H1 (cell line): Measurements from ENCODE around the gene CEP57L1. TPM values are rescaled to one million over a fixed set of nuclear protein-coding genes. Genes with fewer than 3 reads are reported as not detected.
"Not testable (repeated sequence)": the region's sequence is repeated elsewhere in the genome, so short reads cannot be mapped to it uniquely, and the experiment has no call there.

ENCODE experiments used
- CTCF ChIA-PET: fragments of 300-600 bp; sonication (Branson Sonifier 250); formaldehyde crosslinking; loops from one replicate; lab custom pipeline; 2021; ENCODE audit not compliant: partially characterized antibody; lab: Charles Lee
- POLR2A ChIA-PET: fragments of 300-600 bp; sonication (Branson Sonifier 250); formaldehyde crosslinking; loops from one replicate; lab custom pipeline; 2021; ENCODE audit warnings: inconsistent platforms; ENCODE audit not compliant: partially characterized antibody; lab: Charles Lee
- DNase-seq, 2 experiments: peaks; one replicate each; pipeline versions ENCODE4 v3.0.0 to v3.0.0-alpha.2; 2010 to 2022; ENCODE audit warnings: low spot score in 2 of 2, low read depth in 1 of 2, mixed read lengths in 1 of 2
- FAIRE-seq: peaks from 2 replicates; lab custom pipeline; 2011; peaks lifted over from hg19 to GRCh38; lab: Jason Lieb, UNC
- H2AFZ ChIP-seq: 2 replicates; pipeline ENCODE4 v1.8.1; 2012; ENCODE audit warnings: low read length, inconsistent platforms
- H2AK5ac ChIP-seq: 2 replicates; pipeline ENCODE4 v1.6.1; 2013; ENCODE audit warnings: low read depth, low read length
- H2BK120ac ChIP-seq: replicated peaks from 2 replicates; pipeline ENCODE3; 2013; ENCODE audit warnings: low read depth, low read length, inconsistent platforms
- H2BK12ac ChIP-seq: 2 replicates; pipeline ENCODE4 v1.6.1; 2013; ENCODE audit warnings: low read depth, low read length
- H2BK15ac ChIP-seq: 2 replicates; pipeline ENCODE4 v1.6.1; 2013; ENCODE audit warnings: low read length
- H2BK20ac ChIP-seq: 2 replicates; pipeline ENCODE4 v1.6.1; 2013; ENCODE audit warnings: low read length
- H2BK5ac ChIP-seq: 2 replicates; pipeline ENCODE4 v1.6.1; 2013; ENCODE audit warnings: low read depth, low read length
- H3K14ac ChIP-seq: 2 replicates; pipeline ENCODE4 v1.6.1; 2013; ENCODE audit warnings: inconsistent platforms; ENCODE audit not compliant: insufficient read length
- H3K18ac ChIP-seq: 2 replicates; pipeline ENCODE4 v1.6.1; 2013; ENCODE audit warnings: low read length; ENCODE audit errors: extremely low read depth
- H3K23ac ChIP-seq: 2 replicates; pipeline ENCODE4 v1.6.1; 2013; ENCODE audit warnings: inconsistent platforms; ENCODE audit not compliant: insufficient read length
- H3K23me2 ChIP-seq: 2 replicates; pipeline ENCODE4 v1.6.1; 2013; ENCODE audit warnings: low read depth, low read length
- H3K27ac ChIP-seq: 2 replicates; pipeline ENCODE4 v1.6.1; 2011; ENCODE audit warnings: low read depth, low read length, inconsistent platforms
- H3K27me3 ChIP-seq, 4 experiments: replicated peaks in 1 of 4; 1 replicate in 1 of 4; 2 replicates in 3 of 4; pipeline versions ENCODE4 v1.6.1 to v1.8.1; 2011 to 2013; ENCODE audit warnings: low read length in 3 of 4, mild to moderate bottlenecking in 3 of 4, inconsistent platforms in 2 of 4, mixed read lengths in 2 of 4, moderate library complexity in 1 of 4; ENCODE audit not compliant: control insufficient read depth in 3 of 4, insufficient read depth in 3 of 4; ENCODE audit errors: extremely low read depth in 1 of 4
- H3K36me3 ChIP-seq, 4 experiments: 2 replicates each; pipeline versions ENCODE4 v1.6.1 to v1.8.1; 2011 to 2013; ENCODE audit warnings: mild to moderate bottlenecking in 4 of 4, low read length in 3 of 4, moderate library complexity in 2 of 4, control low read depth in 1 of 4, inconsistent platforms in 1 of 4; ENCODE audit not compliant: insufficient read depth in 4 of 4, control insufficient read depth in 2 of 4
- H3K4ac ChIP-seq: replicated peaks from 2 replicates; pipeline ENCODE3; 2013; ENCODE audit warnings: low read length, low read depth, mixed read lengths, inconsistent platforms; ENCODE audit not compliant: insufficient read length
- H3K4me1 ChIP-seq, 4 experiments: replicated peaks in 1 of 4; 1 replicate in 1 of 4; 2 replicates in 3 of 4; pipeline versions ENCODE4 v1.6.1 to v1.8.1; 2011 to 2013; ENCODE audit warnings: low read length in 3 of 4, inconsistent platforms in 2 of 4, mixed read lengths in 1 of 4; ENCODE audit not compliant: insufficient read depth in 4 of 4, control insufficient read depth in 3 of 4
- H3K4me2 ChIP-seq, 2 experiments: 2 replicates each; pipeline versions ENCODE4 v1.6.1 to v1.8.1; 2011 to 2013; ENCODE audit warnings: low read depth in 2 of 2, low read length in 2 of 2, control low read depth in 1 of 2, inconsistent platforms in 1 of 2, mild to moderate bottlenecking in 1 of 2; ENCODE audit not compliant: insufficient read depth in 1 of 2
- H3K4me3 ChIP-seq, 4 experiments: fragments of 200-600, 300-600 bp in 1 of 4; sonication (generic), shearing (Covaris generic), sonication (Bioruptor Twin) in 1 of 4; 2 replicates each; pipeline versions ENCODE4 v1.5.1 to v1.8.1; 2011 to 2016; ENCODE audit warnings: low read length in 4 of 4, low read depth in 3 of 4, control low read depth in 2 of 4, inconsistent platforms in 2 of 4, mild to moderate bottlenecking in 2 of 4, mixed read lengths in 1 of 4, moderate library complexity in 1 of 4; ENCODE audit not compliant: insufficient read depth in 2 of 4; ENCODE audit errors: extremely low read depth in 1 of 4
- H3K56ac ChIP-seq: replicated peaks from 2 replicates; pipeline ENCODE3; 2013; ENCODE audit warnings: low read depth, mild to moderate bottlenecking, mixed read lengths, low read length, inconsistent platforms; ENCODE audit not compliant: insufficient read length
- H3K79me1 ChIP-seq: 2 replicates; pipeline ENCODE4 v1.6.1; 2013; ENCODE audit warnings: low read depth, low read length, control low read depth
- H3K79me2 ChIP-seq, 2 experiments: 2 replicates each; pipeline versions ENCODE4 v1.6.1 to v1.8.1; 2012 to 2013; ENCODE audit warnings: low read length in 2 of 2, mild to moderate bottlenecking in 2 of 2, inconsistent platforms in 1 of 2; ENCODE audit not compliant: insufficient read depth in 2 of 2, control insufficient read depth in 1 of 2
- H3K9ac ChIP-seq, 4 experiments: replicated peaks in 1 of 4; 1 replicate in 1 of 4; 2 replicates in 3 of 4; pipeline versions ENCODE4 v1.6.1 to v1.8.1; 2011 to 2013; ENCODE audit warnings: low read depth in 3 of 4, low read length in 3 of 4, control low read depth in 2 of 4, mild to moderate bottlenecking in 2 of 4, moderate library complexity in 2 of 4, inconsistent platforms in 1 of 4; ENCODE audit errors: extremely low read depth in 1 of 4
- H3K9me3 ChIP-seq, 2 experiments: 2 replicates each; pipeline versions ENCODE4 v1.6.1 to v1.8.1; 2012 to 2013; ENCODE audit warnings: mild to moderate bottlenecking in 2 of 2, moderate library complexity in 2 of 2, control low read depth in 1 of 2, inconsistent platforms in 1 of 2, low read depth in 1 of 2, low read length in 1 of 2, mixed read lengths in 1 of 2; ENCODE audit not compliant: insufficient read depth in 2 of 2
- H4K20me1 ChIP-seq, 2 experiments: replicated peaks in 1 of 2; 2 replicates each; pipeline versions ENCODE3 to v1.8.1; 2011 to 2013; ENCODE audit warnings: inconsistent platforms in 2 of 2, low read length in 2 of 2, mild to moderate bottlenecking in 1 of 2; ENCODE audit not compliant: insufficient read depth in 2 of 2, control insufficient read depth in 1 of 2
- H4K5ac ChIP-seq: 2 replicates; pipeline ENCODE4 v1.6.1; 2013; ENCODE audit warnings: low read length, low read depth, mixed read lengths, inconsistent platforms; ENCODE audit not compliant: insufficient read length
- H4K8ac ChIP-seq: 2 replicates; pipeline ENCODE4 v1.8.0; 2013; ENCODE audit warnings: mild to moderate bottlenecking, moderate library complexity, low read length, inconsistent platforms; ENCODE audit not compliant: insufficient read depth; ENCODE audit errors: extremely low read depth
- H4K91ac ChIP-seq: replicated peaks from 2 replicates; pipeline ENCODE3; 2013; ENCODE audit warnings: low read length, mixed read lengths, inconsistent platforms; ENCODE audit not compliant: insufficient read length
- WGBS, 2 experiments: shearing (Covaris generic) in 1 of 2; methylation state at CpG; one replicate each; pipeline versions ENCODE4 v1.1.6 to v1.1.7; 2013 to 2015; ENCODE audit warnings: low lambda C conversion rate in 2 of 2, mixed read lengths in 2 of 2, inconsistent platforms in 1 of 2, low coverage in 1 of 2, missing lambda C conversion rate in 1 of 2; ENCODE audit not compliant: insufficient replicate concordance in 2 of 2, insufficient coverage in 1 of 2, insufficient read length in 1 of 2; ENCODE audit errors: extremely low coverage in 1 of 2, missing lambda C conversion rate in 1 of 2; 5-methylcytosine and 5-hydroxymethylcytosine counted together
- polyA plus RNA-seq, 7 experiments: library from polyadenylated mRNA; depleted of rRNA in 3 of 7; stranded (reverse) in 5 of 7; unstranded in 2 of 7; fragments of >200 nt in 5 of 7; fragments of 200-250 nt in 2 of 7; gene quantifications; 1 replicate in 5 of 7; 2 replicates in 1 of 7; 4 replicates in 1 of 7; pipeline versions ENCODE4 v1.2.1 to v1.2.3, GENCODE V29; 2011 to 2013; ENCODE audit warnings: missing spikeins in 2 of 7, mixed read lengths in 2 of 7
- total RNA-seq: library from RNA; stranded (reverse); fragmentation: NEBNext Ultra II Directional; extraction: Animal tissue kit (Norgen Biotek cat#: 25700); gene quantifications from 2 replicates; pipeline ENCODE4 v1.2.1, GENCODE V29; 2021

CEP57L1 gene
- total and polyA plus RNA-seq, 2 of the 8 experiments (the other 6 are each of a cell fraction or from before 2014, with no cell fraction given) = 3.6 to 11.5 TPM

DNA sequence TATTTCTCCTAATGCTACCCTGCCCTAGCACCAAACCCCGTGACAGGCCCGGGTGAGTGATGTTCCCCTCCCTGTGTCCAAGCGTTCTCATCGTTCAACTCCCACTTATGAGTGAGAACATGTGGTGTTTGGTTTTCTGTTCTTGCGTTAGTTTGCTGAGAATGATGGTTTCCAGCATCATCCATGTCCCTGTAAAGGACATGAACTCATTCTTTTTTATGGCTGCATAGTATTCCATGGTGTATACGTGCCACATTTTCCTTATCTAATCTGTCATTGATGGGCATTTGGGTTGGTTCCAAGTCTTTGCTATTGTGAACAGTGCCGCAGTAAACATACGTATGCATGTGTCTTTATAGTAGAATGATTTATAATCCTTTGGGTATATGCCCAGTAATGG lies 14.4 kb downstream of the CEP57L1 start:
- not testable (repeated sequence) for H3K4me2 ChIP-seq, FAIRE-seq, H3K79me1 ChIP-seq

GRCh38 chr6:109112663-109113062 lies 17.4 kb downstream of the CEP57L1 start:
- H3K27ac ChIP-seq, H2BK20ac ChIP-seq, H3K23ac ChIP-seq, H3K36me3 ChIP-seq, H3K18ac ChIP-seq, H3K4me2 ChIP-seq, CTCF ChIA-PET, H2BK120ac ChIP-seq, H3K4ac ChIP-seq, H3K4me1 ChIP-seq, H2BK12ac ChIP-seq, H3K9me3 ChIP-seq, H2AK5ac ChIP-seq, H4K5ac ChIP-seq, H3K79me1 ChIP-seq, H3K9ac ChIP-seq, H2BK5ac ChIP-seq, DNase-seq, POLR2A ChIA-PET, H4K20me1 ChIP-seq, H4K8ac ChIP-seq, H3K4me3 ChIP-seq, H3K79me2 ChIP-seq, H3K27me3 ChIP-seq, H3K56ac ChIP-seq, H3K14ac ChIP-seq, FAIRE-seq, H3K23me2 ChIP-seq, H2AFZ ChIP-seq, H4K91ac ChIP-seq, H2BK15ac ChIP-seq: not testable (repeated sequence)
- WGBS, 2 experiments = 78% methylated on average over 3 of the region's 3 CpGs; no CpG with 5 or more reads in 1 of the 2 experiments

More for the DNA sequence above, 14.4 kb downstream of the CEP57L1 start:
- H3K79me2 ChIP-seq, H3K23me2 ChIP-seq, H2BK5ac ChIP-seq, H4K20me1 ChIP-seq, H3K18ac ChIP-seq, H2AK5ac ChIP-seq, H4K8ac ChIP-seq, H3K9ac ChIP-seq, H3K4ac ChIP-seq, CTCF ChIA-PET, H2BK12ac ChIP-seq, H3K27me3 ChIP-seq, DNase-seq, H3K23ac ChIP-seq, H3K9me3 ChIP-seq, H3K36me3 ChIP-seq, H2BK120ac ChIP-seq, H2BK20ac ChIP-seq, H3K27ac ChIP-seq, H3K14ac ChIP-seq, H4K91ac ChIP-seq, POLR2A ChIA-PET, H3K4me3 ChIP-seq, H3K4me1 ChIP-seq, H4K5ac ChIP-seq, H2BK15ac ChIP-seq, H3K56ac ChIP-seq, H2AFZ ChIP-seq: not testable (repeated sequence)
- 90% methylated on average over 8 of the region's 8 CpGs; no CpG with 5 or more reads in 1 of the 2 experiments for WGBS, 2 experiments
